GM12878 (cell line): ENCODE measurements around the gene KISS1. TPM values are rescaled to one million over a fixed set of nuclear protein-coding genes. Genes with fewer than 3 reads are reported as not detected.

ENCODE experiments used
- ATAC-seq: fragments of 200-7000 bp; cut with Tn5 transposase; 3 replicates; pipeline ENCODE4 v1.9.1; 2020; ENCODE audit warnings: mild to moderate bottlenecking, moderate library complexity
- BruUV-seq: library from RNA; stranded (reverse); fragments of 400-500 nt; replicated peaks from 2 replicates; lab custom pipeline; 2021; lab: Mats Ljungman, UMichigan
- CTCF ChIA-PET: fragments of 300-600 bp; sonication (Branson Sonifier 250); formaldehyde crosslinking; extraction: SDS; loops from one replicate; lab custom pipeline; 2021; ENCODE audit warnings: inconsistent platforms; lab: Yijun Ruan, JAX
- POLR2A ChIA-PET: fragments of 350-600 bp; formaldehyde crosslinking; extraction: SDS; loops from one replicate; lab custom pipeline; 2021; ENCODE audit warnings: inconsistent platforms; lab: Charles Lee
- RAD21 ChIA-PET: fragments of 300-600 bp; sonication (Branson Sonifier 250); formaldehyde crosslinking; loops from one replicate; lab custom pipeline; 2023; ENCODE audit warnings: antibody characterized with exemption; ENCODE audit not compliant: unreplicated experiment; lab: Charles Lee
- SMC1A ChIA-PET: fragments of 300-600 bp; sonication (Branson Sonifier 250); formaldehyde crosslinking; loops from one replicate; lab custom pipeline; 2023; ENCODE audit not compliant: unreplicated experiment, uncharacterized antibody; lab: Charles Lee
- DNase-seq: peaks from one replicate; pipeline ENCODE4 v3.0.0-alpha.2; 2011; ENCODE audit warnings: low read depth, low spot score
- FAIRE-seq: peaks from 3 replicates; lab custom pipeline; 2011; peaks lifted over from hg19 to GRCh38; lab: Jason Lieb, UNC
- H2AFZ ChIP-seq: 2 replicates; pipeline ENCODE4 v1.6.0; 2011; ENCODE audit warnings: low read depth, low read length, control low read depth; ENCODE audit not compliant: control insufficient read depth
- H3K27ac ChIP-seq: 2 replicates; pipeline ENCODE4 v1.5.1; 2011; ENCODE audit warnings: control low read depth; ENCODE audit not compliant: control insufficient read depth, insufficient read depth
- H3K27me3 ChIP-seq, 2 experiments: replicated peaks in 1 of 2; 2 replicates each; pipeline versions ENCODE4 v1.6.0 to v1.6.1; 2011; ENCODE audit warnings: low read length in 1 of 2; ENCODE audit not compliant: control insufficient read depth in 2 of 2, insufficient read depth in 2 of 2
- H3K36me3 ChIP-seq, 2 experiments: 2 replicates each; pipeline ENCODE4 v1.5.1; 2011; ENCODE audit warnings: low read length in 1 of 2; ENCODE audit not compliant: control insufficient read depth in 2 of 2, insufficient read depth in 2 of 2
- H3K4me1 ChIP-seq: 2 replicates; pipeline ENCODE4 v1.6.1; 2011; ENCODE audit warnings: mild to moderate bottlenecking, low read length, moderate library complexity, mixed read lengths; ENCODE audit not compliant: control insufficient read depth, insufficient read depth
- H3K4me2 ChIP-seq: 2 replicates; pipeline ENCODE4 v1.6.0; 2011; ENCODE audit warnings: control low read depth; ENCODE audit not compliant: control insufficient read depth, insufficient read depth
- H3K4me3 ChIP-seq: fragments of 200-600 bp; sonication (generic); 2 replicates; pipeline ENCODE4 v1.5.1; 2016
- H3K79me2 ChIP-seq: 2 replicates; pipeline ENCODE4 v1.6.0; 2011; ENCODE audit warnings: low read length; ENCODE audit not compliant: control insufficient read depth, insufficient read depth
- H3K9ac ChIP-seq: 2 replicates; pipeline ENCODE4 v1.8.0; 2011; ENCODE audit warnings: low read length, control low read depth, mixed read lengths; ENCODE audit not compliant: control insufficient read depth, insufficient read depth
- H3K9me3 ChIP-seq: replicated peaks from 3 replicates; pipeline ENCODE4 v1.5.1; 2011; ENCODE audit warnings: mild to moderate bottlenecking, low read length; ENCODE audit not compliant: control insufficient read depth, insufficient read depth
- H4K20me1 ChIP-seq: 2 replicates; pipeline ENCODE4 v1.6.0; 2011; ENCODE audit not compliant: control insufficient read depth, insufficient read depth
- CEBPB ChIP-seq, 2 experiments: fragments of 150-350 bp in 1 of 2; IDR thresholded peaks; 2 replicates each; pipeline ENCODE4 v1.6.1; 2012 to 2014; ENCODE audit warnings: low read depth in 2 of 2, low read length in 2 of 2, borderline replicate concordance in 1 of 2, inconsistent platforms in 1 of 2
- DPF2 ChIP-seq: fragments of 450-650 bp; IDR thresholded peaks from 2 replicates; pipeline ENCODE4 v1.6.1; 2017; ENCODE audit warnings: mild to moderate bottlenecking
- GABPA ChIP-seq: IDR thresholded peaks from 2 replicates; pipeline ENCODE4 v1.6.1; 2014; ENCODE audit warnings: antibody characterized with exemption, low read depth, mild to moderate bottlenecking, inconsistent platforms
- LARP7 ChIP-seq: fragments of 450-650 bp; IDR thresholded peaks from 2 replicates; pipeline ENCODE4 v1.6.1; 2017; ENCODE audit warnings: mild to moderate bottlenecking
- SIN3A ChIP-seq: IDR thresholded peaks from 2 replicates; pipeline ENCODE4 v1.6.1; 2012; ENCODE audit warnings: low read depth, low read length, improper control_type of control experiment
- SMAD1 ChIP-seq: fragments of 450-650 bp; IDR thresholded peaks from 2 replicates; pipeline ENCODE4 v1.6.1; 2018; ENCODE audit warnings: mild to moderate bottlenecking, low read depth; ENCODE audit not compliant: partially characterized antibody
- SMAD5 ChIP-seq: IDR thresholded peaks from 2 replicates; pipeline ENCODE4 v1.6.1; 2016; ENCODE audit warnings: antibody characterized with exemption, low read depth
- SMARCA5 ChIP-seq: fragments of 450-650 bp; IDR thresholded peaks from 2 replicates; pipeline ENCODE4 v1.6.1; 2017; ENCODE audit warnings: mild to moderate bottlenecking
- TCF7 ChIP-seq: IDR thresholded peaks from 2 replicates; pipeline ENCODE4 v1.6.1; 2014; ENCODE audit warnings: antibody characterized with exemption, borderline replicate concordance
- ZSCAN29 ChIP-seq: fragments of 450-650 bp; IDR thresholded peaks from 2 replicates; pipeline ENCODE4 v1.6.1; 2017; ENCODE audit warnings: mild to moderate bottlenecking, moderate library complexity
- WGBS: methylation state at CpG from one replicate; pipeline ENCODE4 v1.1.6; 2016; ENCODE audit warnings: low lambda C conversion rate; ENCODE audit not compliant: insufficient replicate concordance, insufficient coverage; ENCODE audit errors: missing lambda C conversion rate; 5-methylcytosine and 5-hydroxymethylcytosine counted together
- in situ Hi-C: fragments of 300-500 bp; cut with MboI; formaldehyde crosslinking; loops from 9 replicates; pipeline ENCODE4 v1.14.3; 2018; ENCODE audit warnings: mixed read lengths
- intact Hi-C: fragments of 100-400 bp; cut with micrococcal nuclease; formaldehyde crosslinking; loops from one replicate; pipeline ENCODE4 v1.14.2; 2022; ENCODE audit not compliant: unreplicated experiment
- polyA plus RNA-seq, 11 experiments: library from polyadenylated mRNA; depleted of rRNA in 4 of 11; unstranded in 6 of 11; stranded (reverse) in 5 of 11; fragments of >200 nt; fragmentation: Nextera tagmentation in 4 of 11; fragmentation: Illumina TruSeq in 1 of 11; extraction: Ambion mirVana in 4 of 11; extraction: Trizol in 1 of 11; gene quantifications; 1 replicate in 1 of 11; 2 replicates in 10 of 11; pipeline versions ENCODE4 v1.2.1 to v1.2.3, GENCODE V29; 2011 to 2016; ENCODE audit warnings: inconsistent platforms in 2 of 11, missing spikeins in 2 of 11, low read depth in 1 of 11
- total RNA-seq, 4 experiments: library from RNA; depleted of rRNA in 3 of 4; stranded (reverse); fragments of >200 nt in 3 of 4; fragmentation: Illumina TruSeq in 1 of 4; extraction: Trizol in 1 of 4; gene quantifications; 2 replicates each; pipeline versions ENCODE4 v1.2.1 to v1.2.3, GENCODE V29; 2013 to 2021
- TF ChIP-seq, protein P1 (sequence below): IDR thresholded peaks from 2 replicates; pipeline ENCODE4 v1.6.1; 2011; ENCODE audit warnings: low read depth, low read length, improper control_type of control experiment, borderline replicate concordance

KISS1 gene
- total and polyA plus RNA-seq, 10 of the 15 experiments (the other 5 are each of a cell fraction or from before 2014, with no cell fraction given) = not detected

DNA sequence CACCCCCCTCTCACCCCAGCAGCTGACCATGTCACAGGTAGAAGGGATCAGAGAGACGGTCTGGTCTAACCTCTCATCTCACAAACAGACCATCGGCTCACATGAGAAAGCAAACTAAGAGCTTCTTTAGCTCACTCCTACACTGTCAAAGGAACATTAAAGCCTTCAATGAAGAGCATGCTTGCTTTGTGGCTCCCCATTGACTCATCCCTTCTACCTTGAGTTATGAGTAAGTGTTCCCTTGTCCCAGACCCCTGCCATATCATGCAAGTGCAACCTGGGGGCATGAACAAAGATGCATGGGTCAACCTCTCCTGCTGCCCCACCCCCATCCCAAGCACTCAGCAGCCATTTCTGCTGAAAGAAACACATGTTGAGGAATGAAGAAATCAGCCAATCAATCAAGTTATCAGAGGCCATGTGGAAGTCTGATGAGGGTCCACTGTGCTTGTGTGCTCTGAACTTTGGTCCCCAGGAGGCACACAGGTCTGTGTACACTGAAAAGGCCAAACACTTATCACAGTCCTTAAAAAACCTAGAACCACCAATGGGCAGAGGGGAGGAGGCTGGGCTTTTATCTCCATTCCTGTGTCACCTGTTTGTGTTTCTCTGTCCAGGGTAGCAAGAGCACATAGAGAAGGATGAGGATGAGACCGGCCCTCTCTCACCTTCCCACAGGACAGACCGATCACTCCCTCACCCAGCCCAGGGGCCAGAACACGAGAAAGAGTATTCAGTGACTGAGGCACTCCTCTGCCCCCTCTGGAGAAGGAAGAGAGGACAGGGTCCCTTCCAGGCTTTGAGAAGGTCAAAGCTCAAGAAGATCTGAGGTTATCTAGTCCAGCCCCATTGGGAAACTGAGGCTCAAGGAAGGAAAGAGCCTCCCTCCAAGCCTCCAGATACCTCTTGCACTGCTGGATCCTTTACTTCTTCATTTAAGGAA is 54.0 kb downstream of the KISS1 start:
- H2AFZ ChIP-seq = no peak overlapping the region
- ATAC-seq (no peak), FAIRE-seq (no peak), DNase-seq (no peak)
- no peak overlapping the region for H3K4me3 ChIP-seq
- H3K9ac ChIP-seq = no peak overlapping the region
- H3K9me3 ChIP-seq = no peaks in the 10 kb centered on the region
- POLR2A ChIA-PET = interaction anchor here (0.5 kb wide), 1 partner anchor 21 kb away, joined by 3 read pairs; no protein-coding TSS in a partner anchor
- TF ChIP-seq, protein P1, sequence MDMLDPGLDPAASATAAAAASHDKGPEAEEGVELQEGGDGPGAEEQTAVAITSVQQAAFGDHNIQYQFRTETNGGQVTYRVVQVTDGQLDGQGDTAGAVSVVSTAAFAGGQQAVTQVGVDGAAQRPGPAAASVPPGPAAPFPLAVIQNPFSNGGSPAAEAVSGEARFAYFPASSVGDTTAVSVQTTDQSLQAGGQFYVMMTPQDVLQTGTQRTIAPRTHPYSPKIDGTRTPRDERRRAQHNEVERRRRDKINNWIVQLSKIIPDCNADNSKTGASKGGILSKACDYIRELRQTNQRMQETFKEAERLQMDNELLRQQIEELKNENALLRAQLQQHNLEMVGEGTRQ = no peak
- TF ChIP-seq GABPA (no peak), SMAD1 (no peak), CEBPB (IDR thresholded peaks at IDR 0.05; ENCODE audit: borderline replicate concordance in 1 of 2, low read depth in 2 of 2, low read length in 2 of 2) (no peak), LARP7 (no peak), ZSCAN29 (no peak), DPF2 (no peak), SIN3A (no peak), SMAD5 (no peak), SMARCA5 (no peak), TCF7 (no peak)
- no TSS peak for BruUV-seq
- H3K4me1 ChIP-seq = no peaks in the 10 kb centered on the region
- CTCF ChIA-PET = interaction anchor here (0.8 to 1.7 kb wide), 3 partner anchors 20 to 289 kb away, joined by 3 read pairs; no protein-coding TSS in a partner anchor
- in situ Hi-C loops (no loop called here), intact Hi-C loops (no loop called here)
- no peak overlapping the region for H3K4me2 ChIP-seq
- H3K27ac ChIP-seq = no peak overlapping the region
- no peaks in the 10 kb centered on the region for H3K79me2 ChIP-seq
- SMC1A ChIA-PET = no interaction called here
- RAD21 ChIA-PET = no interaction called here
- peaks cover 4 to 5% of the 10 kb centered on the region in 2 experiments; a peak in 3 of 4 replicates for H3K27me3 ChIP-seq
- no peaks in the 10 kb centered on the region for H4K20me1 ChIP-seq
- WGBS = 8% methylated on average over 5 of the region's 5 CpGs
- H3K36me3 ChIP-seq = no peaks in the 10 kb centered on the region
